ENCODE data around the gene CARD11.

GRCh38 chr7:3028071-3028757 is 15.5 kb downstream of the CARD11 start:
- TF ChIP-seq CTCF (IDR thresholded peaks at IDR 0.05; ENCODE audit: poor library complexity, severe bottlenecking), result no peak
- TF ChIP-seq EZH2 (IDR thresholded peaks at IDR 0.05; ENCODE audit: borderline replicate concordance, insufficient read depth, low read length, poor library complexity, severe bottlenecking), result no peak
- TF ChIP-seq POLR2AphosphoS5 (IDR thresholded peaks at IDR 0.05), result no peak
